GM12801 (cell line): ENCODE data around the gene NPC1L1.

Source experiments
- CTCF ChIP-seq: IDR thresholded peaks from one replicate; pipeline ENCODE4 v1.5.1; 2011; ENCODE audit warnings: control low read depth; ENCODE audit not compliant: insufficient read length; ENCODE audit errors: extremely low read depth

The NPC1L1 gene

GRCh38 chr7:44488955-44489354 is 52.2 kb downstream of the NPC1L1 start:
- no peak for TF ChIP-seq CTCF

GRCh38 chr7:44486693-44487092 is 54.4 kb downstream of the NPC1L1 start:
- TF ChIP-seq CTCF, result no peak

GRCh38 chr7:44486001-44486400 is 55.1 kb downstream of the NPC1L1 start:
- TF ChIP-seq CTCF, result no peak

- TF ChIP-seq CTCF, result no peak
Observed at GRCh38 chr7:44484482-44485313, 56.4 kb downstream of the NPC1L1 start.

- no peak for TF ChIP-seq CTCF
Observed at GRCh38 chr7:44482502-44483485, 58.3 kb downstream of the NPC1L1 start.

GRCh38 chr7:44477938-44478337 is 63.2 kb downstream of the NPC1L1 start:
- TF ChIP-seq CTCF, result no peak

GRCh38 chr7:44477063-44477830 is 63.9 kb downstream of the NPC1L1 start:
- peak; percentile 71 for TF ChIP-seq CTCF
